ENCODE data around the gene DLGAP1.
"Not testable (repeated sequence)": the region's sequence is repeated elsewhere in the genome, so short reads cannot be mapped to it uniquely, and the experiment has no call there.

The DLGAP1 gene

GRCh38 chr18:3601106-3601755, 853.9 kb downstream of the DLGAP1 start:
- not testable (repeated sequence) for DNase-seq (ENCODE audit: low spot score)

- no peak for DNase-seq (ENCODE audit: low spot score)
These were observed 855.2 kb downstream of the DLGAP1 start for GRCh38 chr18:3599861-3600260.

- DNase-seq (ENCODE audit: low spot score), result no peak
These were observed 855.9 kb downstream of the DLGAP1 start for GRCh38 chr18:3599195-3599594.

GRCh38 chr18:3598581-3598980, 856.5 kb downstream of the DLGAP1 start:
- no peak for DNase-seq (ENCODE audit: low spot score)

GRCh38 chr18:3597409-3598357, 857.4 kb downstream of the DLGAP1 start:
- no peak for DNase-seq (ENCODE audit: low spot score)

GRCh38 chr18:3596637-3597384, 858.3 kb downstream of the DLGAP1 start:
- peak; percentile 53 for DNase-seq (ENCODE audit: low spot score)

GRCh38 chr18:3596324-3596636, 858.8 kb downstream of the DLGAP1 start:
- no peak for DNase-seq (ENCODE audit: low spot score)

- peak; percentile 55 for DNase-seq (ENCODE audit: low spot score)
These were observed 859.5 kb downstream of the DLGAP1 start for GRCh38 chr18:3595369-3596273.

GRCh38 chr18:3594760-3595368, 860.2 kb downstream of the DLGAP1 start:
- no peak for DNase-seq (ENCODE audit: low spot score)

GRCh38 chr18:3593904-3594759, 861.0 kb downstream of the DLGAP1 start:
- peak; percentile 89 for DNase-seq (ENCODE audit: low spot score)

- no peak for DNase-seq (ENCODE audit: low spot score)
These were observed 861.7 kb downstream of the DLGAP1 start for GRCh38 chr18:3593381-3593903.

GRCh38 chr18:3592864-3593263, 862.2 kb downstream of the DLGAP1 start:
- no peak for DNase-seq (ENCODE audit: low spot score)

- DNase-seq (ENCODE audit: low spot score), result no peak
These were observed 864.9 kb downstream of the DLGAP1 start for GRCh38 chr18:3590096-3590630.

- DNase-seq (ENCODE audit: low spot score), result peak; percentile 72
These were observed 869.2 kb downstream of the DLGAP1 start for GRCh38 chr18:3585656-3586509.

- DNase-seq (ENCODE audit: low spot score), result no peak
These were observed 870.1 kb downstream of the DLGAP1 start for GRCh38 chr18:3584897-3585460.

- no peak for DNase-seq (ENCODE audit: low spot score)
These were observed 870.7 kb downstream of the DLGAP1 start for GRCh38 chr18:3584266-3584861.

- no peak for DNase-seq (ENCODE audit: low spot score)
These were observed 871.2 kb downstream of the DLGAP1 start for GRCh38 chr18:3583873-3584247.
